OCI-LY3 (cell line): ENCODE measurements around the gene ADRB2.

ENCODE experiments used
- H2AFZ ChIP-seq: fragments of 200-600, 300-600 bp; shearing (Covaris generic); 2 replicates; pipeline ENCODE4 v1.6.0; 2014; ENCODE audit warnings: antibody characterized with exemption, low read depth, low read length
- H3K27ac ChIP-seq: fragments of 200-600, 300-600 bp; sonication (generic); 2 replicates; pipeline ENCODE4 v1.5.1; 2014; ENCODE audit warnings: mild to moderate bottlenecking, low read length, moderate library complexity, mixed read lengths
- H3K27me3 ChIP-seq: fragments of 200-600, 300-600 bp; sonication (generic); 2 replicates; pipeline ENCODE4 v1.6.1; 2014; ENCODE audit warnings: low read depth, low read length, mixed read lengths
- H3K36me3 ChIP-seq: fragments of 200-600, 300-600 bp; sonication (generic); replicated peaks from 2 replicates; pipeline ENCODE3; 2014; ENCODE audit warnings: low read depth, low read length, mixed read lengths
- H3K4me1 ChIP-seq: fragments of 300-600, 200-600 bp; sonication (generic); 2 replicates; pipeline ENCODE4 v1.6.1; 2014; ENCODE audit warnings: low read length, mixed read lengths
- H3K4me2 ChIP-seq: fragments of 200-600, 300-600 bp; sonication (generic); 2 replicates; pipeline ENCODE4 v1.6.1; 2014; ENCODE audit warnings: low read length, mixed read lengths
- H3K4me3 ChIP-seq: fragments of 300-600, 200-600 bp; sonication (generic); 2 replicates; pipeline ENCODE4 v1.5.1; 2014; ENCODE audit warnings: antibody characterized with exemption, mild to moderate bottlenecking, low read length, moderate library complexity
- H3K79me2 ChIP-seq: fragments of 300-600, 200-600 bp; shearing (Covaris generic); 2 replicates; pipeline ENCODE4 v1.6.1; 2014; ENCODE audit warnings: mild to moderate bottlenecking, low read length, mixed read lengths
- H3K9ac ChIP-seq: fragments of 300-600, 200-600 bp; shearing (Covaris generic); 2 replicates; pipeline ENCODE4 v1.6.0; 2014; ENCODE audit warnings: mild to moderate bottlenecking, low read length, moderate library complexity
- H3K9me3 ChIP-seq: fragments of 200-600, 300-600 bp; shearing (Covaris generic); 2 replicates; pipeline ENCODE4 v1.6.1; 2014; ENCODE audit warnings: low read length, mixed read lengths; ENCODE audit not compliant: insufficient read depth
- H4K20me1 ChIP-seq: fragments of 200-600, 300-600 bp; sonication (generic); 2 replicates; pipeline ENCODE4 v1.6.1; 2016; ENCODE audit warnings: low read length, mixed read lengths; ENCODE audit not compliant: insufficient read depth
- CTCF ChIP-seq: fragments of 200-600, 300-600 bp; sonication (generic); IDR thresholded peaks from 2 replicates; pipeline ENCODE4 v1.5.1; 2014; ENCODE audit warnings: antibody characterized with exemption, low read length, low read depth
- EZH2phosphoT487 ChIP-seq: fragments of 200-600 bp; shearing (Covaris generic); IDR thresholded peaks from 2 replicates; pipeline ENCODE4 v1.6.1; 2018; ENCODE audit warnings: antibody characterized with exemption, mixed run types, low read depth

ADRB2 gene

GRCh38 chr5:148826739-148827070 is 294 bp downstream of the ADRB2 start:
- H3K27ac ChIP-seq, result no peak overlapping the region
- H3K36me3 ChIP-seq, result no peaks in the 10 kb centered on the region
- no peak for TF ChIP-seq EZH2phosphoT487
- no peak for TF ChIP-seq CTCF
- peaks cover 19% of the 10 kb centered on the region for H3K4me1 ChIP-seq
- H3K9ac ChIP-seq, result no peak overlapping the region
- H3K4me3 ChIP-seq, result peak overlapping the region; percentile 84
- H4K20me1 ChIP-seq, result no peaks in the 10 kb centered on the region
- H3K4me2 ChIP-seq, result peak overlapping the region; percentile 88
- H3K9me3 ChIP-seq, result no peaks in the 10 kb centered on the region
- H3K79me2 ChIP-seq, result no peaks in the 10 kb centered on the region
- H2AFZ ChIP-seq, result no peak overlapping the region
- H3K27me3 ChIP-seq, result peaks cover 79% of the 10 kb centered on the region

DNA sequence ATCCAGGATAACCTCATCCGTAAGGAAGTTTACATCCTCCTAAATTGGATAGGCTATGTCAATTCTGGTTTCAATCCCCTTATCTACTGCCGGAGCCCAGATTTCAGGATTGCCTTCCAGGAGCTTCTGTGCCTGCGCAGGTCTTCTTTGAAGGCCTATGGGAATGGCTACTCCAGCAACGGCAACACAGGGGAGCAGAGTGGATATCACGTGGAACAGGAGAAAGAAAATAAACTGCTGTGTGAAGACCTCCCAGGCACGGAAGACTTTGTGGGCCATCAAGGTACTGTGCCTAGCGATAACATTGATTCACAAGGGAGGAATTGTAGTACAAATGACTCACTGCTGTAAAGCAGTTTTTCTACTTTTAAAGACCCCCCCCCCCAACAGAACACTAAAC is 1.3 kb downstream of the ADRB2 start:
- Histone ChIP-seq H2AFZ (no peak overlapping the region), H3K27me3 (peaks cover 79% of the 10 kb centered on the region), H3K27ac (no peak overlapping the region), H3K9ac (no peak overlapping the region), H3K9me3 (no peaks in the 10 kb centered on the region), H4K20me1 (0 out of 2 replicates have a peak, but pooled peaks cover 2% of the 10 kb centered on the region), H3K36me3 (no peaks in the 10 kb centered on the region), H3K79me2 (no peaks in the 10 kb centered on the region), H3K4me2 (no peak overlapping the region), H3K4me3 (no peak overlapping the region), H3K4me1 (peaks cover 29% of the 10 kb centered on the region)
- TF ChIP-seq EZH2phosphoT487 (no peak), CTCF (no peak)

DNA sequence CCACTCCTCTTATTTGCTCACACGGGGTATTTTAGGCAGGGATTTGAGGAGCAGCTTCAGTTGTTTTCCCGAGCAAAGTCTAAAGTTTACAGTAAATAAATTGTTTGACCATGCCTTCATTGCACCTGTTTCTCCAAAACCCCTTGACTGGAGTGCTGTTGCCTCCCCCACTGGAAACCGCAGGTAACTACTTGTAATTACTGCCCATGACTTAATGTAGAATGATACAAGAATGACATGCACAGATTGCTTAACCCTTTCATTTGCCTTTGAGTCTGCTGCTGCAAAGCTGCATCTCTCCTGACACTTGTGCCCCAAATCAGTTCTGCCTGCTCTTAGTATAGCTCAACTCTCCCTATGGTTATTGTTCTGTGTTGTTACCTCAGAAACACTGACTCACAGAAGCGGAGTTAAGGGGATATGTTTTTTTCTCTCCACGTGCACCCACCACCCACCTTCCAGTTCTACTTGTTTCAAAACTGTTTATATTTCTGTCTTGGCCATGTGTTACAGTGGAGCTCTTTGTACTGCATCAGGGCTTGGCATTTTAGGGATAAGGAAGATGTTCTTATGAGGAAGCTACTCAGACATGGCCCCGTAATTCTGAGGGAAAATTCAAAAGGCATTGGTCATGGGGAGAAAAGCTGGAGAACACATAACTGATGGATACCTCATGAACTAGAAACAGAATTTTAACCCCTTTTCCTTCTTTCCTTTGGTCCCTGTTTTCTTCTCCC is 2.3 kb downstream of the ADRB2 start:
- peaks cover 37% of the 10 kb centered on the region for H3K4me1 ChIP-seq
- 0 out of 2 replicates have a peak, but pooled peaks cover 2% of the 10 kb centered on the region for H4K20me1 ChIP-seq
- no peak overlapping the region for H3K4me3 ChIP-seq
- no peak overlapping the region for H2AFZ ChIP-seq
- TF ChIP-seq EZH2phosphoT487 (no peak), CTCF (no peak)
- no peak overlapping the region for H3K9ac ChIP-seq
- no peaks in the 10 kb centered on the region for H3K9me3 ChIP-seq
- peaks cover 85% of the 10 kb centered on the region for H3K27me3 ChIP-seq
- no peak overlapping the region for H3K27ac ChIP-seq
- no peaks in the 10 kb centered on the region for H3K79me2 ChIP-seq
- H3K36me3 ChIP-seq, result no peaks in the 10 kb centered on the region
- no peak overlapping the region for H3K4me2 ChIP-seq

GRCh38 chr5:148829248-148829594 is 2.8 kb downstream of the ADRB2 start:
- no peaks in the 10 kb centered on the region for H3K79me2 ChIP-seq
- H3K9ac ChIP-seq, result no peak overlapping the region
- no peak overlapping the region for H3K27ac ChIP-seq
- H3K36me3 ChIP-seq, result no peaks in the 10 kb centered on the region
- TF ChIP-seq EZH2phosphoT487 (no peak), CTCF (no peak)
- H3K9me3 ChIP-seq, result no peaks in the 10 kb centered on the region
- H3K4me1 ChIP-seq, result peaks cover 42% of the 10 kb centered on the region
- no peak overlapping the region for H2AFZ ChIP-seq
- H4K20me1 ChIP-seq, result 0 out of 2 replicates have a peak, but pooled peaks cover 2% of the 10 kb centered on the region
- H3K4me2 ChIP-seq, result no peak overlapping the region
- H3K27me3 ChIP-seq, result peaks cover 85% of the 10 kb centered on the region
- no peak overlapping the region for H3K4me3 ChIP-seq
